ENCODE results near the gene TRMO. TPM values are rescaled to one million over a fixed set of nuclear protein-coding genes. Genes with fewer than 3 reads are reported as not detected.
"Not testable (repeated sequence)": the region's sequence is repeated elsewhere in the genome, so short reads cannot be mapped to it uniquely, and the experiment has no call there.

Gene TRMO
- total RNA-seq, 1 experiment from 2014 or later = 5.9 TPM

DNA sequence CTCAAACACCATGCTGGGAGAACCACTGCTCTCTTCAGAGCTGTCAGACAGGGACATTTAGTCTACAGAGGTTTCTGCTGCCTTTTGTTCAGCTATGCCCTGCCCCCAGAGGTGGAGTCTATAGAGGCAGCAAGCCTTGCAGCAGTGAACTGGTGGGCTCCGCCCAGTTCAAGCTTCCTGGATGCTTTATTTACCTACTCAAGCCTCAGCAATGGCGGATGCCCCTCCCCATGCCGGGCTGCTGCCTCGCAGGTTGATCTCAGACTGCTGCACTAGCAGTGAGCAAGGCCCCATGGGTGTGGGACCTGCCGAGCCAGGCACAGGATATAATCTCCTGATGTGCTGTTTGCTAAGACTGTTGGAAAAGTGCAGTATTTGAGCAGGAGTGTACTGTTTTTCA, 28.6 kb upstream of the TRMO start:
- not testable (repeated sequence) for H3K36me3 ChIP-seq (replicated peaks; ENCODE audit: control insufficient read depth, insufficient read depth, low read length); H3K4me3 ChIP-seq (ENCODE audit: insufficient read depth, low read depth, low read length); H3K27me3 ChIP-seq (ENCODE audit: control insufficient read depth, insufficient read depth, low read length); DNase-seq

DNA sequence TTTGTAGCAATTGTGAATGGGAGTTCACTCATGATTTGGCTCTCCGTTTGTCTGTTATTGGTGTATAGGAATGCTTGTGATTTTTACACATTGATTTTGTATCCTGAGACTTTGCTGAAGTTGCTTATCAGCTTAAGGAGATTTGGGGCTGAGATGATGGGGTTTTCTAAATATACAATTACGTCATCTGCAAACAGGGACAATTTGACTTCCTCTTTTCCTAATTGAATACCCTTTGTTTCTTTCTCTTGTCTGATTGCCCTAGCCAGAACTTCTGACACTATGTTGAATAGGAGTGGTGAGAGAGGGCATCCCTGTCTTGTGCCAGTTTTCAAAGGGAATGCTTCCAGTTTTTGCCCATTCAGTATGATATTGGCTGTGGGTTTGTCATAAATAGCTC, 24.8 kb upstream of the TRMO start:
- H3K4me3 ChIP-seq (ENCODE audit: insufficient read depth, low read depth, low read length); H3K36me3 ChIP-seq (replicated peaks; ENCODE audit: control insufficient read depth, insufficient read depth, low read length); DNase-seq; H3K27me3 ChIP-seq (ENCODE audit: control insufficient read depth, insufficient read depth, low read length): not testable (repeated sequence)

DNA sequence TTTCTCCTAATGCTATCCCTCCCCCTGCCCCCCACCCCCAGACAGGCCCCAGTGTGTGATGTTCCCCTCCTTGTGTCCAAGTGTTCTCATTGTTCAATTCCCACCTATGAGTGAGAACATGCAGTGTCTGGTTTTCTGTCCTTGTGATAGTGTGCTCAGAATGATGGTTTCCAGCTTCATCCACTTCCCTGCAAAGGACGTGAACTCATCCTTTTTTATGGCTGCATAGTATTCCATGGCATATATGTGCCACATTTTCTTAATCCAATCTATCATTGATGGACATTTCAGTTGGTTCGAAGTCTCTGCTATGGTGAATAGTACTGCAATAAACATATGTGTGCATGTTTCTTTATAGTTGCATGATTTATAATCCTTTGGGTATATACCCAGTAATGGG, 23.2 kb upstream of the TRMO start:
- peaks cover 20% of the 10 kb centered on the region for H3K27me3 ChIP-seq (ENCODE audit: control insufficient read depth, insufficient read depth, low read length)
- not testable (repeated sequence) for H3K36me3 ChIP-seq (replicated peaks; ENCODE audit: control insufficient read depth, insufficient read depth, low read length); H3K4me3 ChIP-seq (ENCODE audit: insufficient read depth, low read depth, low read length); DNase-seq

DNA sequence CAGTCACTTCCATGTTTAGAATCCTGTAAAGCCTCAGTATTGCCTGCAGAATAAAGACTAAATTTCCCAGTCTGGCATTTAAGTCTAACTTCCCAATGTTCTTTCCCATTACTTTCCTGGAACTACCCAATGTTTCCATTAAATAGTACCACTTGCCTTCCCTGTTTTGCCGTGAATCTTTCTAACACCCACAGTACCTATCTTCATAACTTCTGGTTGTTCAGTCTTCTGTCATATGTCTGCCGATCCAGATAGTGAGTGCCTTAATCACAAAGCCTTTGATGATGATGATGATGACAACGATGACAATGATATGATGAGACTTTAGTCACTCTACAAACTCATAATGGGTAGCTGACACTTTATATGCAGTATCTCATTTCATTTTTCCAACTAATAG, 22.3 kb upstream of the TRMO start:
- H3K27me3 ChIP-seq (ENCODE audit: control insufficient read depth, insufficient read depth, low read length) = peaks cover 22% of the 10 kb centered on the region
- DNase-seq = no peak
- H3K4me3 ChIP-seq (ENCODE audit: insufficient read depth, low read depth, low read length) = no peak overlapping the region
- no peaks in the 10 kb centered on the region for H3K36me3 ChIP-seq (replicated peaks; ENCODE audit: control insufficient read depth, insufficient read depth, low read length)

DNA sequence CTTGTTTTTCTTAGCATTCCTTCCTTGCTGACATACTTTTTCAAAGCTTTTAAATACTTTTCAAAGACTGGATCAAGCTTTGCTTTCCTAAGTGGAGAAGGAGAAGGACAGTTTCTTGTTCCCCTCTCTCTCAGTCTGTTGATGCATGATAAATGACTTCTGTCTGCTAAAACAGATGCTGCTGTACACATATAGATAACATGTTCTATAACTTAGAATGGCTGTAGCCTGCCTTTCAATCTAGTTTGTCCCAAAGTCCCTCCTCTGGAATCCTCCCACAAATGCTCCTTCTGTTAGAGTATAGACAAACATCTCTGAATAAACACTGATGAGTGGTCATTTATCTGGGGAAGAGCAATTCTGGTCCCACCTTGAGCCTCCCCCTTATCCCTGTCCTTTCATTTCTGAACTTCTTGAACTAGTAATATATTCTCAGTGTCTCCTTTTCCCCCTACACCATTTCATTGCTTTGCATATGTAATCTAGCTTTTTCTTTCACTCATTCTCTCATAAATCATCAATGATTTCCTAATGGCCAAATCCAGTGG, 21.1 kb upstream of the TRMO start:
- no peak overlapping the region for H3K4me3 ChIP-seq (ENCODE audit: insufficient read depth, low read depth, low read length)
- H3K27me3 ChIP-seq (ENCODE audit: control insufficient read depth, insufficient read depth, low read length) = peaks cover 23% of the 10 kb centered on the region
- DNase-seq = no peak
- H3K36me3 ChIP-seq (replicated peaks; ENCODE audit: control insufficient read depth, insufficient read depth, low read length) = no peaks in the 10 kb centered on the region

DNA sequence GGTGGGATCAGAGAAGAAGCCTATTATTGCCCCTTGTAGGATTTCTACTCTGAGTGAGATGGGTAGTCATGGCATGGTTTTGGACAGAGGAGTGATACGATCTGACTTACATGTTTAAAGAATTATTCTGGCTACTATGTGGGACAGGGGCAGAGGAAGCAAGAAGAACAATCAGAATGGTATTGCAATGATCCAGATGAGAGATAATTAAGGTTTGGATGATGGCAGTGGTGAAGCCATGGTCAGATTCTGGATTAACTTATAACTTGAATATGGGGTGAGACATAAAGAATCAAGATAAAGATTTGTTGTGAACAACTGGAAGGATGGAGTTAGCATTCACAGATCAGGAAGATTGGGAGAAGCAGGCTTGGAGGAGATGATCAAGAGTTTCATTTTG, 19.0 kb upstream of the TRMO start:
- Histone ChIP-seq H3K27me3 (ENCODE audit: control insufficient read depth, insufficient read depth, low read length) (peaks cover 23% of the 10 kb centered on the region), H3K36me3 (replicated peaks; ENCODE audit: control insufficient read depth, insufficient read depth, low read length) (no peaks in the 10 kb centered on the region), H3K4me3 (ENCODE audit: insufficient read depth, low read depth, low read length) (no peak overlapping the region)
- no peak for DNase-seq

DNA sequence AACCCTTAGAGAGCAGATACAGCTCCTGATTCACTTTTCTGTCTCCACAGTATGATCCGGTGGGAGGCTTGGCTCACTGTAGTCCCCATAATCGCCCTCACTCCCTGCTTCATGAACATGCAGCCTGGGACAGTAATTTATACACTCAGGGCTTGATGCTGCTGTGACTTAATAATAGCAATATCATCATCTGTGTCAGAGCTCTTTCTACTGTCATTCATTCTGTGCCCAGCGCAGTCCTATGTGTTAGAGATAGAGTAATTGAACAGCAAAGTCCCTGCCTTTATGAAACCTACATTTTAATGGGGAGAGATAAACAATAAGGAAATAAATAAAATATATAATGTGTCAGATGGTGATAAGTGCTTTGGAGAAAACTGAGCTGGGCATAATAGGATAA, 18.4 kb upstream of the TRMO start:
- H3K4me3 ChIP-seq (ENCODE audit: insufficient read depth, low read depth, low read length) = no peak overlapping the region
- DNase-seq = no peak
- peaks cover 23% of the 10 kb centered on the region for H3K27me3 ChIP-seq (ENCODE audit: control insufficient read depth, insufficient read depth, low read length)
- H3K36me3 ChIP-seq (replicated peaks; ENCODE audit: control insufficient read depth, insufficient read depth, low read length) = no peaks in the 10 kb centered on the region

DNA sequence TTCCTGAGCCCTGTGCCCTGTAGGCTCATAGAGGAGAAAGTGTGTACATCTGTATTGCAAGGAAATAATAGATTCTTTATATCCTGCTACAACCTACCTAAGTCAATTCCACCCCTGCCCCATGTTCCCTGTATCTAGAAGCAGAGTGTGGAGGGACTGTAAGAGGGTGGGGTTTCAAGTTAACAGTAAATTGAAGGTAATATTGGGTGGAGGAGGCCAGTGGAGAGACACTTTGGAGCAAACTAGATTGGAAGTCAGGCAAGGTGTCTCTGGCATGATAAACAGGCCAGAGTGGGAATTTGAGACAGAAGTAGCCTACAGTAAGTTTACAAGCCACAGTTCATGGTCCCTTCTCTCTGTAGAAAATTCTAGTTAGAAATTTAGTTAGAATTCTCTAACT, 17.9 kb upstream of the TRMO start:
- no peak overlapping the region for H3K4me3 ChIP-seq (ENCODE audit: insufficient read depth, low read depth, low read length)
- DNase-seq = no peak
- H3K27me3 ChIP-seq (ENCODE audit: control insufficient read depth, insufficient read depth, low read length) = peaks cover 26% of the 10 kb centered on the region
- no peaks in the 10 kb centered on the region for H3K36me3 ChIP-seq (replicated peaks; ENCODE audit: control insufficient read depth, insufficient read depth, low read length)

DNA sequence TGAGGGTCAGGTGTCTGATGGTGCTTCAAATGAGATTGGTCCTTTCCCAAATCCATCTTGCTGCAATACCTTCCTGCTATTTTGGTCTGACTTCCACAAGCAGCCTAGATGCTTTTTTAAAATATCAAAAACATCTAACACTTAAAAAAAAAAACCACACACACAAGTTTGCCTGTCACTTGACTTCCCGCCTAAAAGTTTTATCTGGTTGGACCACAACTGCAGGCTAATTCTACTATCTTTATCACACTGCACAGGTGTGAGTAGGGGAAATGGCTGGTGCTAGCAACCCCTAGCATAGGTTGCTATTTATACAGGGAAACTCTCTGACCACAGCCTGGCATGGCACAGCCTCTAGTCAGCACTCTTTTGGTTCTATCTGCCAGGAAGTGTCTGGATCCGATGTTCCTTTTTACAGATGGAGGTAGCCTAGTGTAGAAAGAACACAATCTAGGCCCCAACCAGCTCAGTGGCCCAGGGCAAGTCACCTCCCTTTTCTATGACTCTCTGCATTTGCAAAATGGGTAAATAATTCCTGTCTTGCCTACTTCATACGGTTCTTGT, 15.9 kb upstream of the TRMO start, which contains the start of gene HEMGN:
HEMGN (minus strand) TSS at position 92 of the 564 bp plus-strand sequence; CDS start at position 56, 36 bp downstream.
- no peaks in the 10 kb centered on the region for H3K36me3 ChIP-seq (replicated peaks; ENCODE audit: control insufficient read depth, insufficient read depth, low read length)
- no peak for DNase-seq
- H3K4me3 ChIP-seq (ENCODE audit: insufficient read depth, low read depth, low read length) = no peak within 1 kb of the TSS
- peaks cover 22% of the 10 kb centered on the region for H3K27me3 ChIP-seq (ENCODE audit: control insufficient read depth, insufficient read depth, low read length)

DNA sequence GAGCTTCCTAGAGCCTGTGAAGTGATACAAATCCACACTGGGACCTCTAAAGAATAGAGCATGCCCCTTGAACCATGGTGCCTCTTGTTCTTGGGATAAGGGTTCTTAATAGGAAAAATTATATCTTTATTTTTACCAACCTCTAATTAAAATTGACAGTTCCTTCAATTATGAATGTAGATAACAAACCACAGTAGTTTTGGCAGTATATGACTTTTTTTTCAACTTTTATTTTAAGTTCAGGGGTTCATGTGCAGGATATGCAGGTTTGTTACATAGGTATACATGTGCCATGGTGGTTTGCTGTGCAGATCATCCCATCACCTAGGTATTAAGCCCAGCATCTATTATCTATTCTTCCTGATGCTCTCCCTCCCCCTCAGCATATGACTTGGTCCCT, 14.7 kb upstream of the TRMO start:
- H3K4me3 ChIP-seq (ENCODE audit: insufficient read depth, low read depth, low read length) = no peak overlapping the region
- H3K36me3 ChIP-seq (replicated peaks; ENCODE audit: control insufficient read depth, insufficient read depth, low read length) = no peaks in the 10 kb centered on the region
- peaks cover 22% of the 10 kb centered on the region for H3K27me3 ChIP-seq (ENCODE audit: control insufficient read depth, insufficient read depth, low read length)
- DNase-seq = no peak

DNA sequence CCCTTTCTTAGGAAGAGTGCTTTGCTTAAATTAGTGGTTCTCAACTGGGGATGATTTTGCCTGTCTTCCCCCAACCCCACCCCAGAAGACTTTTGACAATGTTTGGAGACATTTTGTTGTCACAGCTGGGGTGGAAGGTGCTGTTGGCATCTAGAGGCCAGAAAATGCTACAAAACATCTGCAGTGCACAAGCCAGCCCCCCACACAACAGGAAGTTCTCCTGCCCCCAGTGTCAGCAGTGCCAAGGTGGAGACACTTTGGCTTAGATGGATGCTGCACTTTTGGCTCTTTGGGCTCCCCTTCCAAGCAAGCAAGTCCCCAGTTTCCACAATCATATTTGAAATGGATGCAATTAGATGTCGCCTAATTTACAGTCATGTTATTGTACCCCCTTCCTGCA, 13.0 kb upstream of the TRMO start:
- Histone ChIP-seq H3K27me3 (ENCODE audit: control insufficient read depth, insufficient read depth, low read length) (peaks cover 13% of the 10 kb centered on the region), H3K4me3 (ENCODE audit: insufficient read depth, low read depth, low read length) (no peak overlapping the region)
- DNase-seq = no peak

DNA sequence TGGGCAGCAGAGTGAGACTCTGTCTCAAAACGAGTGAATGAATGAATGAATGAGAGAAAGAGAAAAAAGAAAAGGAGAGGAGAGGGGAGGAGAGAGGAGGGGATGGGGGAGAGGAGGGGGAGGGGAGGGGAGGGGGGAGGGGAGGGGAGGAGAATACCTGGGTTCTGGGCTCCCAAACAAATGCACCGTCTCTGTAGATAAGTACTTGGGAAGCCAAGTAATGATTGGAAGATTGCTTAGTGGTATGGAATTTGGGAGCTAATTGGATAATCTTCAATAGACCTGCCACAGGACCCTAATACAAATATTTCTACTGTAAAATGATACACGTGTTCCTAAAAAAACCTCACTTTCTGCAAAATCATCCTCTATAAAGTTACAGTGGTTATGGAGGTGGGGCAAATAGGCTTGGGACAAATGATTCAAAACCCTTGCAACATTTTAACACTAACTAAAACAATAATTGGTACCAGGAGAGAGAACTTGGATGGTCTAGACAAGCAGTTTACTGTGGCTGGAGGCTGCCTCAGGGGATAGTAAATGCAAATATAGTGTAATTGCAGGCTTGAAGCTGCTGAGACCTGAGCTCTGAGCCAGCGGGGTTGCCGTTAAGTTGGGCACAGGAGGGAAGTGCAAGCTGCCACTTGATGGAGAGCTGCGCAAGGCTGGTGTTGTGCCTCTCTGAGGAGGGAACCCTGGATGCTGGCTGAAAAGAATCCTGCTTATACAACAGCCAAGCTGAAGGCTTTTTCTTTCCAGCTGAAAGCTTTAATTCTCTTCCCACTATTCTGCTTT, 12.2 kb upstream of the TRMO start:
- DNase-seq = peak; percentile 11

More for the DNA sequence above, 13.0 kb upstream of the TRMO start:
- no peaks in the 10 kb centered on the region for H3K36me3 ChIP-seq (replicated peaks; ENCODE audit: control insufficient read depth, insufficient read depth, low read length)

DNA sequence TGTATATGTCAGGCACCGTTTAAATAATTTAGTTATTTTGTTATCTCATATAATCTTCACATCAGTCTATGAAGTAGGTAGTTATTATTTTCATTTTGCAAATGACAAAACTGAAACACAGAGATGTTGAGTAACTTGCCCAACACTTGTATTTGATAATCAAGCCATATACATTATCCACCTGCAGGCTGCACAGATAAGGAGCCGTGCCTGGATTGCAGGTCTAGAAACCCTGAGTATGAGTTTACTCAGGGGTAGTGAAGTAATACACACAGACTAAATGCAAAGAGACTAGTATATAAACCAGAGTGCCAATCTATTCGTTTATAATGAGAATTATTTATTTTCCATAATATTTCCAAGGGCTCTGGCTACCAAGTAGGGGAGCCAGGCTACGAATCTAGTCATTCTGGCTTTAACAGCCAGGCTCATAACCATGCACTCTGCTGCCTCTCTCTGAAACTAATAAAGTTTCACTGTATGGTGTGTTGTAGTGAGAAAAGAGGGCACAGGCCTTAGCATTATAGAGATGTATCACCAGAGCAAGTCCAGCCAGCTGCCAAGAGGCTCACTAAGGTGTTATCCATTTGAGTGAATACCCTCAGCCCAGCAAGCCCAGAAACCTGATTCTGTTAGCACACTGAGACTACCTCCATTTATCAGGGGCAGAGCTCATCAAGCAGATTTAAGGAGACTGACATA, 11.1 kb upstream of the TRMO start:
- no peaks in the 10 kb centered on the region for H3K36me3 ChIP-seq (replicated peaks; ENCODE audit: control insufficient read depth, insufficient read depth, low read length)
- H3K4me3 ChIP-seq (ENCODE audit: insufficient read depth, low read depth, low read length) = no peak overlapping the region
- DNase-seq = no peak
- H3K27me3 ChIP-seq (ENCODE audit: control insufficient read depth, insufficient read depth, low read length) = peaks cover 10% of the 10 kb centered on the region

More for the DNA sequence above, 12.2 kb upstream of the TRMO start:
- Histone ChIP-seq H3K36me3 (replicated peaks; ENCODE audit: control insufficient read depth, insufficient read depth, low read length) (no peaks in the 10 kb centered on the region), H3K27me3 (ENCODE audit: control insufficient read depth, insufficient read depth, low read length) (peaks cover 11% of the 10 kb centered on the region), H3K4me3 (ENCODE audit: insufficient read depth, low read depth, low read length) (no peak overlapping the region)

DNA sequence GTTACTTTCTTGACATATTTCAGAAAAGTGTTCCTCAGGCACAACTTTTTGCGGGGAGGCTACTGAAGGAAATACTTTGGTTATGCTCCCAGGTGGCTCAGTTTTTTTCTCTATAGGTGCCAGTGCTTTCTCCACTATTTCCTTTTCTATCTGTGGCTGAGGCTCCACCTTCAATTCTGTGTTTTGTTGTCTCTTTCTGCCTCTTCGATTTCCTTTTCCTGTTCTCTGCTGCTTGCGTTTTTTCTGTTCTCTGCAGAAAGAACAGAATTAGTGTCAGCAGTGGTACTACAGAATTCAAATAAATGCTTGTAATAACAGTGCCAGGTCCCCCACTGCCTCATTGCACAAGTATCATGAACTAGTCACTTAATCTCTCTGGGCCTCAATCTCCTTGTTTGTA, 8.7 kb upstream of the TRMO start:
- Histone ChIP-seq H3K36me3 (replicated peaks; ENCODE audit: control insufficient read depth, insufficient read depth, low read length) (no peaks in the 10 kb centered on the region), H3K4me3 (ENCODE audit: insufficient read depth, low read depth, low read length) (no peak overlapping the region), H3K27me3 (ENCODE audit: control insufficient read depth, insufficient read depth, low read length) (peaks cover 10% of the 10 kb centered on the region)
- no peak for DNase-seq

All from H7 (cell line).